Natural killer cell (primary cell): ENCODE results near the gene RARRES1. TPM values are rescaled to one million over a fixed set of nuclear protein-coding genes. Genes with fewer than 3 reads are reported as not detected.

Experiments
- ATAC-seq, 3 donors: fragments of 150-1000 bp in 2 of 3; fragments of 200-7000 bp in 1 of 3; cut with Tn5 transposase; 1 replicate in 1 of 3; 2 replicates in 2 of 3; pipeline ENCODE4 v1.10.0; 2021; ENCODE audit warnings: mild to moderate bottlenecking in 2 of 3, moderate library complexity in 2 of 3
- DNase-seq, 2 donors: peaks; one replicate each; pipeline versions ENCODE4 v3.0.0 to v3.0.0-alpha.2; 2013 to 2021; ENCODE audit warnings: mixed read lengths in 1 of 2
- H3K27ac ChIP-seq: one replicate; pipeline ENCODE4 v1.5.1; 2013; ENCODE audit warnings: mild to moderate bottlenecking, low read length
- H3K27me3 ChIP-seq: one replicate; pipeline ENCODE4 v1.6.1; 2013; ENCODE audit warnings: low read length; ENCODE audit not compliant: control insufficient read depth, insufficient read depth
- H3K36me3 ChIP-seq: one replicate; pipeline ENCODE4 v1.6.1; 2013; ENCODE audit warnings: low read length; ENCODE audit not compliant: control insufficient read depth, insufficient read depth
- H3K4me1 ChIP-seq: one replicate; pipeline ENCODE4 v1.6.1; 2013; ENCODE audit warnings: low read length; ENCODE audit not compliant: control insufficient read depth, insufficient read depth
- H3K4me3 ChIP-seq: one replicate; pipeline ENCODE4 v1.5.1; 2013; ENCODE audit warnings: low read length
- H3K9me3 ChIP-seq: one replicate; pipeline ENCODE4 v1.6.1; 2013; ENCODE audit warnings: low read length; ENCODE audit not compliant: control insufficient read depth, insufficient read depth
- H3K27ac Mint-ChIP-seq, 2 donors: one replicate each; pipeline ENCODE4 v1.8.0; 2022; ENCODE audit warnings: mild to moderate bottlenecking in 2 of 2, mixed read lengths in 2 of 2, moderate library complexity in 1 of 2
- H3K27me3 Mint-ChIP-seq, 2 donors: one replicate each; pipeline ENCODE4 v1.8.0; 2022; ENCODE audit warnings: low read depth in 2 of 2, mixed read lengths in 2 of 2
- H3K36me3 Mint-ChIP-seq: one replicate; pipeline ENCODE4 v1.8.0; 2022; ENCODE audit warnings: mixed read lengths
- H3K4me1 Mint-ChIP-seq, 2 donors: one replicate each; pipeline ENCODE4 v1.8.0; 2022; ENCODE audit warnings: mixed read lengths in 2 of 2
- H3K4me3 Mint-ChIP-seq: one replicate; pipeline ENCODE4 v1.8.0; 2022; ENCODE audit warnings: mild to moderate bottlenecking, moderate library complexity, mixed read lengths
- H3K9me3 Mint-ChIP-seq, 2 donors: one replicate each; pipeline ENCODE4 v1.8.0; 2022; ENCODE audit warnings: mixed read lengths in 2 of 2
- WGBS: methylation state at CpG from one replicate; pipeline ENCODE4 v1.1.7; 2013; ENCODE audit warnings: missing lambda C conversion rate; ENCODE audit not compliant: insufficient coverage; 5-methylcytosine and 5-hydroxymethylcytosine counted together
- intact Hi-C: fragments of 100-400 bp; cut with micrococcal nuclease; formaldehyde crosslinking; loops from one replicate; pipeline ENCODE4 v1.14.2; 2022
- total RNA-seq, 4 donors: library from RNA; stranded (reverse); fragments of 120-200 nt in 1 of 4; gene quantifications; one replicate each; pipeline versions ENCODE4 v1.2.3 to v1.2.4, GENCODE V29; 2013 to 2022
- TF ChIP-seq, protein P1 (sequence below): fragments of 200-600 bp; IDR thresholded peaks from one replicate; pipeline ENCODE4 v1.8.0; 2022; ENCODE audit warnings: antibody characterized with exemption

The RARRES1 gene
- total RNA-seq, 3 donors from 2014 or later (not counting 1 experiment from before 2014, with no cell fraction given) = not detected

DNA sequence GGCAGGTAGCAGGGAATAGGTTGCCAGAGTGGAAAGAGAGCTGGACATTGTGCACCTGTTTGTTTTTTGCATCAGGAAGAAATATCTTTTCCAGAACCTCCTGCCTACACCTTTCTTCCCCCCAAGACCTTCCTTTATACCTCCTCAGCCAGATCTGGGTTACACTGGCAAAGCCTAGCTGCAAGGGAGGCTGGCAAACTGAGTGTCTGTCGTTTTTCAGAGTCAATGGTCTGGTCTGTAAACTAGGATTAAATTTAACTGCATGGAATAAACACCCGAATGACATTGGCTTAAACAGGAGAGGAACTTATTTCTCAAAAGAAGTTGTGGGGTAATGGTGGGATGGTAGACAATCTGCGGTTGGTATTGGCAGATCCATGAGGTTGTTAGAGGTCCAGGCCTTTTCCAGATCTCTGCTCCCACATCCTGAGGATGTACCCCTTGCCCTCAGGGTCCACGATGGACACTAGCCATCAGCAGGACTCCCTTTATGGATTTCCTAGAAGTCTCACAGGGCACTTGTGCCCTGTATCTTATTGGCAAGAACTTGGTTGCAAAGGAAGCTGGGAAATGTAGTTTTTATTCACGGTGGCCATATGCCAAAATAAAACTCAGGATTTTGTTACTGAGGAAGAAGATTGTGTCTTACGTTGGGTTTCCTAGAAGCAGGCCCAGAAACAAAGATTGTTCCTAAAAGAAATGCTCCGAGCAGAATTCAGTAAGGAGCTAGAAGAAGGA, 3.2 kb upstream of the RARRES1 start:
- H3K27ac Mint-ChIP-seq = no peak overlapping the region
- Histone ChIP-seq H3K36me3 (no peaks in the 10 kb centered on the region), H3K9me3 (peaks cover 3% of the 10 kb centered on the region), H3K4me1 (peaks cover 13% of the 10 kb centered on the region), H3K4me3 (no peak overlapping the region), H3K27ac (no peak overlapping the region), H3K27me3 (no peaks in the 10 kb centered on the region)
- H3K27me3 Mint-ChIP-seq = no peaks in the 10 kb centered on the region
- TF ChIP-seq, protein P1, sequence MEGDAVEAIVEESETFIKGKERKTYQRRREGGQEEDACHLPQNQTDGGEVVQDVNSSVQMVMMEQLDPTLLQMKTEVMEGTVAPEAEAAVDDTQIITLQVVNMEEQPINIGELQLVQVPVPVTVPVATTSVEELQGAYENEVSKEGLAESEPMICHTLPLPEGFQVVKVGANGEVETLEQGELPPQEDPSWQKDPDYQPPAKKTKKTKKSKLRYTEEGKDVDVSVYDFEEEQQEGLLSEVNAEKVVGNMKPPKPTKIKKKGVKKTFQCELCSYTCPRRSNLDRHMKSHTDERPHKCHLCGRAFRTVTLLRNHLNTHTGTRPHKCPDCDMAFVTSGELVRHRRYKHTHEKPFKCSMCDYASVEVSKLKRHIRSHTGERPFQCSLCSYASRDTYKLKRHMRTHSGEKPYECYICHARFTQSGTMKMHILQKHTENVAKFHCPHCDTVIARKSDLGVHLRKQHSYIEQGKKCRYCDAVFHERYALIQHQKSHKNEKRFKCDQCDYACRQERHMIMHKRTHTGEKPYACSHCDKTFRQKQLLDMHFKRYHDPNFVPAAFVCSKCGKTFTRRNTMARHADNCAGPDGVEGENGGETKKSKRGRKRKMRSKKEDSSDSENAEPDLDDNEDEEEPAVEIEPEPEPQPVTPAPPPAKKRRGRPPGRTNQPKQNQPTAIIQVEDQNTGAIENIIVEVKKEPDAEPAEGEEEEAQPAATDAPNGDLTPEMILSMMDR = no peak
- 94% methylated on average over 7 of the region's 7 CpGs for WGBS
- intact Hi-C loops = no loop called here
- ATAC-seq (no peak), DNase-seq (no peak)
- peaks cover 7 to 9% of the 10 kb centered on the region in 2 donors for H3K4me1 Mint-ChIP-seq
- no peaks in the 10 kb centered on the region for H3K9me3 Mint-ChIP-seq
- no peaks in the 10 kb centered on the region for H3K36me3 Mint-ChIP-seq
- H3K4me3 Mint-ChIP-seq = no peak overlapping the region

DNA sequence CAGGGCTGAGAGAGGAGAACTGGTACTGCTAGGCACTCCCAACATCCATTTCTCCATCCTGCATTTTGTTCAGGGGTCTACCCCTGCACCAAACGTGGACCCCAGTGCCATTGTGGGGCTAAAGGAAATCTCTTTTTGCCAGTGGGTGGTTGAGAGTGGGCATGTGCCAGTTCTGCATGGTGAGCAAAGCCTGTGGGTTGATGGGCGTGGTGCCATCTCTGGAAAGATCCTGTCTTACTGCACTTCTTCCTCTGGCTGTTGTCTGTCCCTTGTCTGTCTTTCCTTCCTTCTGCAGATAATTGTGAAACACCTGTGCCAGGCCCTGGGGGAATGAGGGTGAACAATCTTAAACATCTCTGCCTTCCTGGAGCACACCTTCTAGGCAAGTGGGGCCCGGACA, 1.4 kb upstream of the RARRES1 start:
- DNase-seq (no peak), ATAC-seq (no peak)
- peaks cover 3% of the 10 kb centered on the region for H3K9me3 ChIP-seq
- H3K4me1 ChIP-seq = peaks cover 13% of the 10 kb centered on the region
- intact Hi-C loops = no loop called here
- H3K27me3 ChIP-seq = no peaks in the 10 kb centered on the region
- H3K36me3 ChIP-seq = no peaks in the 10 kb centered on the region
- no peak overlapping the region for H3K4me3 ChIP-seq
- Mint-ChIP-seq H3K27ac (no peak overlapping the region), H3K27me3 (no peaks in the 10 kb centered on the region), H3K4me1 (peaks cover 7 to 9% of the 10 kb centered on the region in 2 donors), H3K4me3 (peak overlapping the region; percentile 18), H3K36me3 (no peaks in the 10 kb centered on the region), H3K9me3 (no peaks in the 10 kb centered on the region)
- 82% methylated on average over 3 of the region's 3 CpGs for WGBS
- no peak overlapping the region for H3K27ac ChIP-seq
- TF ChIP-seq, protein P1 = no peak

DNA sequence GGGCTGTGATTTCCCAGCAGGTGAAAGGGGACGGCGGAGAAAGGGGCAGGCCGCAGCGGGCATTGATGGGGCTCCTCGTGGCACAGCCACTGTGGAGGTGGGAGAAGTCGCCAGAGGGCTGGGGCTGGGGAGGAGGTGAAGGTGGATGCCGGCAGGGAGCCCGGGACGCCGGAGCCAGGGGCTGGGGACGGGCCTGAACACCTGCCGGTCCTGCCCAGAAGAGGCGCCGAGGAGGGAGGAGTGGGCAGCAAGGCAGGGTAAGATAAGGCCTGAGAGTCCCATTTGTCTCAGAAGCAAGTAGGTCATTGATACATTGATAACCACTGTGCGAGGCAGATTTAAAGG, 571 bp upstream of the RARRES1 start:
- WGBS = 88% methylated on average over 15 of the region's 15 CpGs
- Mint-ChIP-seq H3K4me1 (peaks cover 11% of the 10 kb centered on the region in 2 donors), H3K36me3 (no peaks in the 10 kb centered on the region), H3K9me3 (no peaks in the 10 kb centered on the region), H3K27me3 (no peaks in the 10 kb centered on the region), H3K27ac (no peak overlapping the region), H3K4me3 (no peak overlapping the region)
- no peak for ATAC-seq
- TF ChIP-seq, protein P1 = no peak
- H3K4me3 ChIP-seq = no peak overlapping the region
- H3K9me3 ChIP-seq = peaks cover 3% of the 10 kb centered on the region
- peaks cover 13% of the 10 kb centered on the region for H3K4me1 ChIP-seq
- no peak overlapping the region for H3K27ac ChIP-seq
- DNase-seq = no peak
- H3K36me3 ChIP-seq = no peaks in the 10 kb centered on the region
- intact Hi-C loops = no loop called here
- no peaks in the 10 kb centered on the region for H3K27me3 ChIP-seq

DNA sequence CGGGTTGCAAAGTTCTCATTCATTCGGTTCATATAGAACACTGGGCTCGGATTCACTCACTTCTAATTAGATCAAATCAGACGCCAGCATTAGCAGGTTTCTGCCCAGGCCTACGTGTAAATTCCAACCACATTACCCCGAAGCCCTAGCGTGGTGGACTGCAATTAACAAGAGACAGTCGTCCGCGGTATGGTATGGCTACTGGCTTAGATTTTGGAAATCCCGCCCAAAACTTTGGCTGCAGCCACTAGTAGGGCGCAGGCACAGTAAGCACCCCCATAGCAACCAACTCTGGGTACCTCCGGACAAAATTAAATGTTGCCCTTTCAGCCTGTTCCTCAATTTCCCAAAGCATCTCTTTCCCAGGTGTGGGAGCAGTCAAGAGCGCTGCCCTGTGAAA, 771 bp downstream of the RARRES1 start:
- TF ChIP-seq, protein P1 = no peak
- H3K27ac ChIP-seq = no peak overlapping the region
- WGBS = 65% methylated on average over 14 of the region's 14 CpGs
- peaks cover 13% of the 10 kb centered on the region for H3K4me1 ChIP-seq
- peak overlapping the region; percentile 80 for H3K4me3 Mint-ChIP-seq
- H3K4me3 ChIP-seq = peak overlapping the region; percentile 4
- peaks cover 3% of the 10 kb centered on the region for H3K9me3 ChIP-seq
- no peak for DNase-seq
- no peaks in the 10 kb centered on the region for H3K36me3 ChIP-seq
- H3K4me1 Mint-ChIP-seq = peaks cover 16 to 17% of the 10 kb centered on the region in 2 donors
- H3K9me3 Mint-ChIP-seq = no peaks in the 10 kb centered on the region
- no peak overlapping the region for H3K27ac Mint-ChIP-seq
- no peaks in the 10 kb centered on the region for H3K27me3 Mint-ChIP-seq
- no peaks in the 10 kb centered on the region for H3K27me3 ChIP-seq
- H3K36me3 Mint-ChIP-seq = no peaks in the 10 kb centered on the region
- no peak for ATAC-seq
- intact Hi-C loops = no loop called here
